ENCODE results near the gene SLC46A2.

The SLC46A2 gene

GRCh38 chr9:112885324-112885723, 5.4 kb downstream of the SLC46A2 start:
- Histone ChIP-seq H3K27ac (no peak overlapping the region), H3K9me3 (no peaks in the 10 kb centered on the region), H3K4me1 (peaks cover 0 to 7% (median 5%) of the 10 kb centered on the region in 4 donors), H3K36me3 (peaks cover 4 to 11% (median 4%) of the 10 kb centered on the region in 3 donors), H3K27me3 (peaks cover 0 to 10% of the 10 kb centered on the region in 2 donors), H3K4me3 (no peak overlapping the region)
- no peak for DNase-seq
- intact Hi-C loops (cut with DNase I; ENCODE audit: low total_unique reads) = no loop called here
- no peak for TF ChIP-seq CTCF (IDR thresholded peaks at IDR 0.05)

GRCh38 chr9:112884721-112885120, 6.0 kb downstream of the SLC46A2 start:
- no peak overlapping the region for H3K27ac ChIP-seq
- TF ChIP-seq CTCF (IDR thresholded peaks at IDR 0.05) = no peak
- H3K4me1 ChIP-seq = peaks cover 0 to under 1% (median 0%) of the 10 kb centered on the region in 4 donors
- H3K36me3 ChIP-seq = peaks cover 4 to 11% (median 5%) of the 10 kb centered on the region in 3 donors
- H3K27me3 ChIP-seq = peaks cover 0 to 4% of the 10 kb centered on the region in 2 donors
- intact Hi-C loops (cut with DNase I; ENCODE audit: low total_unique reads) = no loop called here
- no peak for DNase-seq
- H3K4me3 ChIP-seq = no peak overlapping the region
- no peaks in the 10 kb centered on the region for H3K9me3 ChIP-seq

GRCh38 chr9:112884101-112884500, 6.6 kb downstream of the SLC46A2 start:
- no peaks in the 10 kb centered on the region for H3K9me3 ChIP-seq

GRCh38 chr9:112881331-112881730, 9.3 kb downstream of the SLC46A2 start:
- Histone ChIP-seq H3K27me3 (no peaks in the 10 kb centered on the region), H3K9me3 (no peaks in the 10 kb centered on the region), H3K4me1 (no peaks in the 10 kb centered on the region), H3K36me3 (peaks cover 15 to 19% (median 15%) of the 10 kb centered on the region in 3 donors), H3K4me3 (no peak overlapping the region), H3K27ac (no peak overlapping the region)
- no peak for TF ChIP-seq CTCF (IDR thresholded peaks at IDR 0.05)
- intact Hi-C loops (cut with DNase I; ENCODE audit: low total_unique reads) = no loop called here
- no peak for DNase-seq

More at GRCh38 chr9:112884101-112884500, 6.6 kb downstream of the SLC46A2 start:
- Histone ChIP-seq H3K4me3 (no peak overlapping the region), H3K27ac (no peak overlapping the region), H3K4me1 (no peaks in the 10 kb centered on the region), H3K27me3 (peaks cover 0 to 3% of the 10 kb centered on the region in 2 donors), H3K36me3 (peaks cover 4 to 11% (median 5%) of the 10 kb centered on the region in 3 donors)
- no peak for DNase-seq
- TF ChIP-seq CTCF (IDR thresholded peaks at IDR 0.05) = no peak
- intact Hi-C loops (cut with DNase I; ENCODE audit: low total_unique reads) = no loop called here

GRCh38 chr9:112880650-112881049, 10.0 kb downstream of the SLC46A2 start:
- H3K4me1 ChIP-seq = no peaks in the 10 kb centered on the region
- no peak for DNase-seq
- H3K27me3 ChIP-seq = no peaks in the 10 kb centered on the region
- intact Hi-C loops (cut with DNase I; ENCODE audit: low total_unique reads) = no loop called here
- H3K27ac ChIP-seq = no peak overlapping the region
- TF ChIP-seq CTCF (IDR thresholded peaks at IDR 0.05) = no peak
- no peak overlapping the region for H3K4me3 ChIP-seq
- peaks cover 16 to 25% (median 19%) of the 10 kb centered on the region in 3 donors for H3K36me3 ChIP-seq
- H3K9me3 ChIP-seq = no peaks in the 10 kb centered on the region

GRCh38 chr9:112878752-112879151, 11.9 kb downstream of the SLC46A2 start:
- intact Hi-C loops (cut with DNase I; ENCODE audit: low total_unique reads) = no loop called here
- H3K27me3 ChIP-seq = no peaks in the 10 kb centered on the region
- H3K27ac ChIP-seq = no peak overlapping the region
- no peak for DNase-seq
- TF ChIP-seq CTCF (IDR thresholded peaks at IDR 0.05) = no peak
- H3K9me3 ChIP-seq = no peaks in the 10 kb centered on the region
- H3K36me3 ChIP-seq = peaks cover 22 to 27% (median 26%) of the 10 kb centered on the region in 3 donors
- H3K4me3 ChIP-seq = no peak overlapping the region
- H3K4me1 ChIP-seq = no peaks in the 10 kb centered on the region

Data from tibial artery (tissue), 4 donors.